ENCODE data around the gene MTIF2. TPM values are rescaled to one million over a fixed set of nuclear protein-coding genes. Genes with fewer than 3 reads are reported as not detected.

Gene MTIF2, protein sequence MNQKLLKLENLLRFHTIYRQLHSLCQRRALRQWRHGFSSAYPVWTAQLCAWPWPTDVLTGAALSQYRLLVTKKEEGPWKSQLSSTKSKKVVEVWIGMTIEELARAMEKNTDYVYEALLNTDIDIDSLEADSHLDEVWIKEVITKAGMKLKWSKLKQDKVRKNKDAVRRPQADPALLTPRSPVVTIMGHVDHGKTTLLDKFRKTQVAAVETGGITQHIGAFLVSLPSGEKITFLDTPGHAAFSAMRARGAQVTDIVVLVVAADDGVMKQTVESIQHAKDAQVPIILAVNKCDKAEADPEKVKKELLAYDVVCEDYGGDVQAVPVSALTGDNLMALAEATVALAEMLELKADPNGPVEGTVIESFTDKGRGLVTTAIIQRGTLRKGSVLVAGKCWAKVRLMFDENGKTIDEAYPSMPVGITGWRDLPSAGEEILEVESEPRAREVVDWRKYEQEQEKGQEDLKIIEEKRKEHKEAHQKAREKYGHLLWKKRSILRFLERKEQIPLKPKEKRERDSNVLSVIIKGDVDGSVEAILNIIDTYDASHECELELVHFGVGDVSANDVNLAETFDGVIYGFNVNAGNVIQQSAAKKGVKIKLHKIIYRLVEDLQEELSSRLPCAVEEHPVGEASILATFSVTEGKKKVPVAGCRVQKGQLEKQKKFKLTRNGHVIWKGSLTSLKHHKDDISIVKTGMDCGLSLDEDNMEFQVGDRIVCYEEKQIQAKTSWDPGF
- total RNA-seq: 23.3 and 35.2 TPM in 2 replicates

DNA sequence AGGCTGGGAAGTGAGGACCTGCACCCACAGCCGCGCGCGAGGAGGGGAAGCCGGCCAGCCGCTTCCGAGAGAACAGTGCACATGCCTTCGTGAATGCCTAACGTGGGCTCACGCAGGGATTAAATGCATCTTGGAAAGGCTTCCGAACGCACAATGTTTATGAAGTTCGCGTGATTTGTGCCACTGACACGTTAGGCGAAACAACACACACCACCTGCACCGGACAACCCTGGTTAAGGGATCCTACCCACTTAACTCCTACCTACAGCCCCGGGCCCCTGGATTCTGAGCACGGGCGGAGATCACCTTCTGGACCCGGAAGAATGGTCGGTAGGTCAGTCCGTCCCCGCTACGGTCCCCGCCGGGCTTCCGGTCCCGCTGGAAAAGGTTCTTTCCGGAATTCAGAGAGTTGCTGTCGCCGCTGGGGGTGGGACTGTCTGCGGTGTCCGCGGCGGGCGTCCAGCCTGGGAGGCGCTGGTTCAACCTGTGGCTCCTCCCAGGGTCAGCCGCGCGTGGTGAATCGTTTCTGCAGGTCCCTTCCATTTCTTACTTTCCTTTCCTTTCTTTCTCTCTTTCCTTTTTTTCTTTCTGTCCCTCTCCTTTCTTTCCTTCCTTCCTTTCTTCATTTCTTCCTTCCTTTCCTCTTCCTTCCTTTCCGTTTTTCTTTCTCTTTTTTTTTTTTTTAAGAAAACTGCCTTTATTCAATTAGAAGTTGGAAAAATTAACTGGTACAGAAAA lies at the start of gene MTIF2:
Gene MTIF2, minus strand, starts transcription at position 325 of the 738 bp plus-strand sequence. CDS start 5,373 bp downstream, outside the sequence.

DNA sequence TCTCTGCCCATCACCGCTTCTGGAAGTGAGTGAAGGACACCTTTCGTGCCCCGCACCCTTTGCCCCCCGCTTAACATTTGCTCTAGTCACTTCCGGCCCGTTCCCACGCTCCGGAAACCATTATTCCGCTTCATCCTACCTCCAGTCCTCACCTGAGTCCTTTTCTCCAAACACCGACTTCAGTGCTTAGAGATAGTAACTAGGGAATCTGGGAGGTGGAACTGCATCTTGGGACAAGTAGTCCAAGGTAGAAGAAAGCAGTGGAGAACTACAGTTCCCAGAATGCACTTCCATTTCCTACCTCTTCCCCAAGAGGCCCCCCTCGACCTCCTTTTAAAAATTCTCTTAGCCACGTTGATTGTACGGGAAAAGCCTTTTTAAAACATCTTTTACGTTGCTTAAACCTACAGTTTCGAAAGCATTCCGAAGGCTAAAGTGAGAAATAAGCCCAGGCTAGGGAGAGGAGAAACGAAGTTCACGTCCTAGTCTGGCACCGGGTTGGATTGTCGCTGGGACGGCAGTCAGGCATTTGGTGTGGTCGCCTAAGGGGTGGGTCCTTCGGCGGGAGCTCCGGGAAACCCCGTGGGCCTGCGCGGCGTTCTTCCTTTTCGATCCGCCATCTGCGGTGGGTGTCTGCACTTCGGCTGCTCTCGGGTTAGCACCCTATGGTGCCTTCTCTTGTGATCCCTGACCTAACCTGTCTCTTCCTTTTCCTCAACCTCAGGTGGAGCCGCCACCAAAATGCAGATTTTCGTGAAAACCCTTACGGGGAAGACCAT lies 36.8 kb downstream of the MTIF2 start, which contains the start of the genes CLHC1 and RPS27A:
Gene CLHC1, minus strand, starts transcription at position 210 of the 779 bp plus-strand sequence. CDS start 9,882 bp downstream, outside the sequence.
Gene RPS27A, plus strand, starts transcription at position 605 of the 779 bp plus-strand sequence. Its CDS starts 137 bp downstream, at position 742.

Other genes starting within 250 kb of the MTIF2 start
- gene RTN4, start 218.8 kb downstream of the MTIF2 start, total RNA-seq: 73.1 and 86.7 TPM in 2 replicates
- gene CLHC1, start 36.9 kb downstream of the MTIF2 start, total RNA-seq: 4.7 and 7.6 TPM in 2 replicates
- 910 and 984 TPM in 2 replicates for gene RPS27A, start 36.5 kb downstream of the MTIF2 start, total RNA-seq
- gene CCDC88A, start 150.6 kb upstream of the MTIF2 start, total RNA-seq: 47.6 and 52.7 TPM in 2 replicates

All from dermis lymphatic vessel endothelial cell (primary cell).